ENCODE data around the gene FLT3LG. TPM values are rescaled to one million over a fixed set of nuclear protein-coding genes. Genes with fewer than 3 reads are reported as not detected.

The FLT3LG gene
- total and polyA plus RNA-seq, 9 of the 15 experiments (the other 6 are each of a cell fraction or from before 2014, with no cell fraction given): 0.31 to 6.4 (median 1.1) TPM

- no peak for TF ChIP-seq ARID3A (IDR thresholded peaks at IDR 0.05; ENCODE audit: borderline replicate concordance, low read depth, low read length)
- no peak for TF ChIP-seq PREB (CRISPR knock-in tag; IDR thresholded peaks at IDR 0.05)
- no peak for TF ChIP-seq ID3 (CRISPR knock-in tag; IDR thresholded peaks at IDR 0.05)
- peak; percentile 49; the same call in 1 of the 2 replicates for TF ChIP-seq ID3 (tag; IDR thresholded peaks at IDR 0.05)
- no peak for TF ChIP-seq ZNF444 (CRISPR knock-in tag; IDR thresholded peaks at IDR 0.05)
- TF ChIP-seq IRF1 (CRISPR knock-in tag; IDR thresholded peaks at IDR 0.05; ENCODE audit: borderline replicate concordance): peak; percentile 70; the same call in 1 of the 2 replicates
- no peak for TF ChIP-seq ZNF12 (CRISPR knock-in tag; IDR thresholded peaks at IDR 0.05)
- no peak for TF ChIP-seq CEBPG (CRISPR knock-in tag; IDR thresholded peaks at IDR 0.05)
- no peak for TF ChIP-seq CEBPG (tag; conservative IDR thresholded peaks at IDR 0.05 in 1 of 2, IDR thresholded peaks at IDR 0.05 in 1 of 2)
- TF ChIP-seq JUNB (CRISPR knock-in tag; conservative IDR thresholded peaks at IDR 0.05): no peak
- no peak for TF ChIP-seq NFXL1 (CRISPR knock-in tag; IDR thresholded peaks at IDR 0.05)
- no peak for TF ChIP-seq DDX20 (tag; IDR thresholded peaks at IDR 0.05; ENCODE audit: low read depth)
- 0 out of 2 replicates have a peak, but pooled peaks have one; percentile 53 for TF ChIP-seq ZNF592 (IDR thresholded peaks at IDR 0.05)
- no peak for TF ChIP-seq RUNX1 (IDR thresholded peaks at IDR 0.05; ENCODE audit: low read depth)
- TF ChIP-seq ZNF589 (CRISPR knock-in tag; IDR thresholded peaks at IDR 0.05; ENCODE audit: low read depth): no peak
- TF ChIP-seq ZNF431 (CRISPR knock-in tag; IDR thresholded peaks at IDR 0.05): no peak
Measured at GRCh38 chr19:49473868-49474541, at the start of gene FLT3LG (continued).
